Panc1 (cell line): ENCODE measurements around the gene ASB6. TPM values are rescaled to one million over a fixed set of nuclear protein-coding genes. Genes with fewer than 3 reads are reported as not detected.

ENCODE experiments used
- ATAC-seq: fragments of 200-7000 bp; cut with Tn5 transposase; 2 replicates; pipeline ENCODE4 v1.9.1; 2020; ENCODE audit warnings: mild to moderate bottlenecking, moderate library complexity
- BruUV-seq: library from RNA; stranded (reverse); fragments of 400-500 nt; replicated peaks from 2 replicates; lab custom pipeline; 2021; lab: Mats Ljungman, UMichigan
- CTCF ChIA-PET: fragments of 300-600 bp; sonication (Branson Sonifier 250); formaldehyde crosslinking; loops from one replicate; lab custom pipeline; 2022; ENCODE audit warnings: antibody characterized with exemption; lab: Charles Lee
- POLR2A ChIA-PET: fragments of 300-600 bp; sonication (Branson Sonifier 250); formaldehyde crosslinking; loops from one replicate; lab custom pipeline; 2022; ENCODE audit warnings: antibody characterized with exemption; lab: Charles Lee
- DNase-seq: peaks from one replicate; pipeline ENCODE4 v3.0.0-alpha.2; 2010; ENCODE audit warnings: low read depth, low spot score
- H3K27ac ChIP-seq: 2 replicates; pipeline ENCODE4 v1.5.1; 2011; ENCODE audit warnings: mild to moderate bottlenecking, low read length, inconsistent platforms
- H3K27me3 ChIP-seq: fragments of 200-500 bp; sonication (Bioruptor generic); 2 replicates; pipeline ENCODE4 v1.6.0; 2014; ENCODE audit warnings: low read length, inconsistent platforms; ENCODE audit not compliant: control insufficient read depth, insufficient read depth
- H3K36me3 ChIP-seq: fragments of 200-500 bp; sonication (Bioruptor generic); 2 replicates; pipeline ENCODE4 v1.5.1; 2014; ENCODE audit warnings: inconsistent platforms, mild to moderate bottlenecking, low read length, moderate library complexity; ENCODE audit not compliant: control insufficient read depth, insufficient read depth
- H3K4me1 ChIP-seq: 2 replicates; pipeline ENCODE4 v1.5.1; 2011; ENCODE audit warnings: inconsistent platforms, mild to moderate bottlenecking, low read length, moderate library complexity; ENCODE audit not compliant: control insufficient read depth, insufficient read depth
- H3K4me3 ChIP-seq, 2 experiments: 2 replicates each; pipeline ENCODE4 v1.5.1; 2011 to 2012; ENCODE audit warnings: low read depth in 2 of 2, low read length in 2 of 2, mild to moderate bottlenecking in 2 of 2, inconsistent platforms in 1 of 2, moderate library complexity in 1 of 2
- H3K9me3 ChIP-seq: fragments of 200-500 bp; sonication (Bioruptor generic); 2 replicates; pipeline ENCODE4 v1.5.1; 2014; ENCODE audit warnings: low read depth, mild to moderate bottlenecking, inconsistent platforms, low read length, moderate library complexity; ENCODE audit not compliant: control insufficient read depth, insufficient read depth
- POLR2AphosphoS5 ChIP-seq: IDR thresholded peaks from 2 replicates; pipeline ENCODE4 v1.6.1; 2012; ENCODE audit warnings: mild to moderate bottlenecking, low read depth, low read length, moderate library complexity
- SIN3A ChIP-seq: IDR thresholded peaks from 2 replicates; pipeline ENCODE4 v1.6.1; 2012; ENCODE audit warnings: low read depth, mild to moderate bottlenecking, low read length, moderate library complexity, borderline replicate concordance; ENCODE audit not compliant: insufficient read depth
- TCF7L2 ChIP-seq: IDR thresholded peaks from 2 replicates; pipeline ENCODE4 v1.6.1; 2011; ENCODE audit warnings: mild to moderate bottlenecking, low read depth, low read length, inconsistent platforms
- in situ Hi-C: cut with HindIII; loops from 2 replicates; pipeline ENCODE4 v1.10.0; 2016; ENCODE audit warnings: low sequenced_read_pairs, low pct_unique_long_range_greater_than_20kb
- intact Hi-C: fragments of 100-400 bp; cut with micrococcal nuclease; formaldehyde crosslinking; loops from one replicate; pipeline ENCODE4 v1.10.0; 2022; ENCODE audit not compliant: unreplicated experiment
- total RNA-seq: library from RNA; stranded (reverse); gene quantifications from one replicate; pipeline ENCODE4 v1.2.1, GENCODE V29; 2021; ENCODE audit not compliant: unreplicated experiment
- TF ChIP-seq, protein P1 (sequence below), 2 experiments: IDR thresholded peaks; 2 replicates each; pipeline ENCODE4 v1.6.1; 2011 to 2012; ENCODE audit warnings: low read depth in 2 of 2, control low read depth in 1 of 2, low read length in 1 of 2, mild to moderate bottlenecking in 1 of 2, moderate library complexity in 1 of 2; ENCODE audit not compliant: insufficient read depth in 1 of 2
- TF ChIP-seq, protein P2 (sequence below): fragments of 450-650 bp; IDR thresholded peaks from 2 replicates; pipeline ENCODE4 v1.5.1; 2017; ENCODE audit warnings: mild to moderate bottlenecking

Gene ASB6
- total RNA-seq, 1 experiment from 2014 or later, result 14.3 TPM

- ChIA-PET CTCF (no interaction called here), POLR2A (no interaction called here)
- DNase-seq (no peak), ATAC-seq (no peak)
- in situ Hi-C loops, result no loop called here
- H3K4me1 ChIP-seq, result peaks cover 36% of the 10 kb centered on the region
- no peaks in the 10 kb centered on the region for H3K27me3 ChIP-seq
- no peak overlapping the region for H3K27ac ChIP-seq
- no peak overlapping the region for H3K4me3 ChIP-seq
- TF ChIP-seq POLR2AphosphoS5 (no peak), SIN3A (no peak), TCF7L2 (no peak)
- TF ChIP-seq, protein P1, sequence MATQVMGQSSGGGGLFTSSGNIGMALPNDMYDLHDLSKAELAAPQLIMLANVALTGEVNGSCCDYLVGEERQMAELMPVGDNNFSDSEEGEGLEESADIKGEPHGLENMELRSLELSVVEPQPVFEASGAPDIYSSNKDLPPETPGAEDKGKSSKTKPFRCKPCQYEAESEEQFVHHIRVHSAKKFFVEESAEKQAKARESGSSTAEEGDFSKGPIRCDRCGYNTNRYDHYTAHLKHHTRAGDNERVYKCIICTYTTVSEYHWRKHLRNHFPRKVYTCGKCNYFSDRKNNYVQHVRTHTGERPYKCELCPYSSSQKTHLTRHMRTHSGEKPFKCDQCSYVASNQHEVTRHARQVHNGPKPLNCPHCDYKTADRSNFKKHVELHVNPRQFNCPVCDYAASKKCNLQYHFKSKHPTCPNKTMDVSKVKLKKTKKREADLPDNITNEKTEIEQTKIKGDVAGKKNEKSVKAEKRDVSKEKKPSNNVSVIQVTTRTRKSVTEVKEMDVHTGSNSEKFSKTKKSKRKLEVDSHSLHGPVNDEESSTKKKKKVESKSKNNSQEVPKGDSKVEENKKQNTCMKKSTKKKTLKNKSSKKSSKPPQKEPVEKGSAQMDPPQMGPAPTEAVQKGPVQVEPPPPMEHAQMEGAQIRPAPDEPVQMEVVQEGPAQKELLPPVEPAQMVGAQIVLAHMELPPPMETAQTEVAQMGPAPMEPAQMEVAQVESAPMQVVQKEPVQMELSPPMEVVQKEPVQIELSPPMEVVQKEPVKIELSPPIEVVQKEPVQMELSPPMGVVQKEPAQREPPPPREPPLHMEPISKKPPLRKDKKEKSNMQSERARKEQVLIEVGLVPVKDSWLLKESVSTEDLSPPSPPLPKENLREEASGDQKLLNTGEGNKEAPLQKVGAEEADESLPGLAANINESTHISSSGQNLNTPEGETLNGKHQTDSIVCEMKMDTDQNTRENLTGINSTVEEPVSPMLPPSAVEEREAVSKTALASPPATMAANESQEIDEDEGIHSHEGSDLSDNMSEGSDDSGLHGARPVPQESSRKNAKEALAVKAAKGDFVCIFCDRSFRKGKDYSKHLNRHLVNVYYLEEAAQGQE (IDR thresholded peaks at IDR 0.05; ENCODE audit: insufficient read depth in 1 of 2, low read depth in 2 of 2, low read length in 1 of 2), result no peak
- TF ChIP-seq, protein P2, sequence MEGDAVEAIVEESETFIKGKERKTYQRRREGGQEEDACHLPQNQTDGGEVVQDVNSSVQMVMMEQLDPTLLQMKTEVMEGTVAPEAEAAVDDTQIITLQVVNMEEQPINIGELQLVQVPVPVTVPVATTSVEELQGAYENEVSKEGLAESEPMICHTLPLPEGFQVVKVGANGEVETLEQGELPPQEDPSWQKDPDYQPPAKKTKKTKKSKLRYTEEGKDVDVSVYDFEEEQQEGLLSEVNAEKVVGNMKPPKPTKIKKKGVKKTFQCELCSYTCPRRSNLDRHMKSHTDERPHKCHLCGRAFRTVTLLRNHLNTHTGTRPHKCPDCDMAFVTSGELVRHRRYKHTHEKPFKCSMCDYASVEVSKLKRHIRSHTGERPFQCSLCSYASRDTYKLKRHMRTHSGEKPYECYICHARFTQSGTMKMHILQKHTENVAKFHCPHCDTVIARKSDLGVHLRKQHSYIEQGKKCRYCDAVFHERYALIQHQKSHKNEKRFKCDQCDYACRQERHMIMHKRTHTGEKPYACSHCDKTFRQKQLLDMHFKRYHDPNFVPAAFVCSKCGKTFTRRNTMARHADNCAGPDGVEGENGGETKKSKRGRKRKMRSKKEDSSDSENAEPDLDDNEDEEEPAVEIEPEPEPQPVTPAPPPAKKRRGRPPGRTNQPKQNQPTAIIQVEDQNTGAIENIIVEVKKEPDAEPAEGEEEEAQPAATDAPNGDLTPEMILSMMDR, result no peak
- H3K36me3 ChIP-seq, result no peaks in the 10 kb centered on the region; the same call in 1 of the 2 replicates
- H3K9me3 ChIP-seq, result no peaks in the 10 kb centered on the region
- intact Hi-C loops, result no loop called here
- BruUV-seq, result no TSS peak
Measured at GRCh38 chr9:129632460-129632859, 9.5 kb downstream of the ASB6 start.

GRCh38 chr9:129631674-129632129 is 10.2 kb downstream of the ASB6 start:
- Histone ChIP-seq H3K36me3 (peaks cover 1% of the 10 kb centered on the region; the same call in 1 of the 2 replicates), H3K4me3 (no peak overlapping the region), H3K27me3 (no peaks in the 10 kb centered on the region), H3K27ac (no peak overlapping the region; the same call in 1 of the 2 replicates), H3K4me1 (peaks cover 40% of the 10 kb centered on the region), H3K9me3 (no peaks in the 10 kb centered on the region)
- intact Hi-C loops, result no loop called here
- BruUV-seq, result no TSS peak
- ATAC-seq (no peak), DNase-seq (no peak)
- TF ChIP-seq POLR2AphosphoS5, result no peak
- TF ChIP-seq, protein P1 (IDR thresholded peaks at IDR 0.05; ENCODE audit: insufficient read depth in 1 of 2, low read depth in 2 of 2, low read length in 1 of 2), result no peak
- TF ChIP-seq, protein P2, result no peak
- TF ChIP-seq TCF7L2, result no peak
- TF ChIP-seq SIN3A, result no peak
- in situ Hi-C loops, result no loop called here
- ChIA-PET POLR2A (no interaction called here), CTCF (no interaction called here)
